Gastrocnemius medialis (tissue), 4 donors: ENCODE data around the gene AATK.

Experiments
- CTCF ChIP-seq, 5 experiments: fragments of 450-650 bp in 3 of 5; fragments of 200-600 bp in 2 of 5; sonication (generic) in 2 of 5; IDR thresholded peaks in 4 of 5; conservative IDR thresholded peaks in 1 of 5; 1 replicate in 4 of 5; 2 replicates in 1 of 5; pipeline ENCODE4 v1.5.1; 2016 to 2019; ENCODE audit warnings: antibody characterized with exemption in 5 of 5, mild to moderate bottlenecking in 3 of 5, moderate library complexity in 3 of 5
- POLR2A ChIP-seq, 2 donors: fragments of 450-650 bp; IDR thresholded peaks; one replicate each; pipeline ENCODE4 v1.6.1; 2017; ENCODE audit warnings: antibody characterized with exemption in 2 of 2, mild to moderate bottlenecking in 2 of 2, moderate library complexity in 2 of 2

- TF ChIP-seq CTCF (IDR thresholded peaks at IDR 0.05 in 4 of 5, conservative IDR thresholded peaks at IDR 0.05 in 1 of 5) (no peak), POLR2A (IDR thresholded peaks at IDR 0.05) (no peak)
Observed at GRCh38 chr17:81121841-81122733, 43.9 kb downstream of the AATK start.
